Activated CD4-positive, CD25-positive, alpha-beta regulatory T cell treated with anti-CD3 and anti-CD28 coated beads, Interleukin-2, amount 50 U/mL, for 72 hours (primary cell): ENCODE data around the gene ATP6V0D1.
A peak's percentile ranks its signal among the peaks of the same experiment; 100 is the strongest.

Source experiments
- DNase-seq: peaks from one replicate; pipeline ENCODE4 v3.0.0; 2021

ATP6V0D1 gene

GRCh38 chr16:67400901-67401300 lies 80.1 kb downstream of the ATP6V0D1 start:
- DNase-seq = no peak

- no peak for DNase-seq
Measured at GRCh38 chr16:67399749-67400704, 80.9 kb downstream of the ATP6V0D1 start.

GRCh38 chr16:67399218-67399733 lies 81.7 kb downstream of the ATP6V0D1 start:
- DNase-seq = peak; percentile 61

- no peak for DNase-seq
Measured at GRCh38 chr16:67398546-67399217, 82.3 kb downstream of the ATP6V0D1 start.

GRCh38 chr16:67397812-67398545 lies 83.0 kb downstream of the ATP6V0D1 start:
- DNase-seq = no peak

GRCh38 chr16:67397036-67397801 lies 83.7 kb downstream of the ATP6V0D1 start:
- no peak for DNase-seq

GRCh38 chr16:67396159-67397035 lies 84.6 kb downstream of the ATP6V0D1 start:
- DNase-seq = no peak

GRCh38 chr16:67395458-67396158 lies 85.3 kb downstream of the ATP6V0D1 start:
- DNase-seq = no peak

GRCh38 chr16:67395105-67395457 lies 85.9 kb downstream of the ATP6V0D1 start:
- no peak for DNase-seq

- DNase-seq = no peak
Measured at GRCh38 chr16:67394155-67395104, 86.5 kb downstream of the ATP6V0D1 start.

- no peak for DNase-seq
Measured at GRCh38 chr16:67393788-67394154, 87.2 kb downstream of the ATP6V0D1 start.

GRCh38 chr16:67393111-67393787 lies 87.7 kb downstream of the ATP6V0D1 start, which contains the start of gene TPPP3:
Gene TPPP3, minus strand, starts transcription at chr16:67393498. Its CDS starts 2,387 bp downstream, at chr16:67391111.
- peak; percentile 46 for DNase-seq

- peak; percentile 27 for DNase-seq
Measured at GRCh38 chr16:67392301-67393059, 88.5 kb downstream of the ATP6V0D1 start.

GRCh38 chr16:67391424-67392300 lies 89.3 kb downstream of the ATP6V0D1 start:
- DNase-seq = peak; percentile 29

- peak; percentile 17 for DNase-seq
Measured at GRCh38 chr16:67390816-67391423, 90.0 kb downstream of the ATP6V0D1 start.
